ENCODE results near the gene BTBD9.

DNA sequence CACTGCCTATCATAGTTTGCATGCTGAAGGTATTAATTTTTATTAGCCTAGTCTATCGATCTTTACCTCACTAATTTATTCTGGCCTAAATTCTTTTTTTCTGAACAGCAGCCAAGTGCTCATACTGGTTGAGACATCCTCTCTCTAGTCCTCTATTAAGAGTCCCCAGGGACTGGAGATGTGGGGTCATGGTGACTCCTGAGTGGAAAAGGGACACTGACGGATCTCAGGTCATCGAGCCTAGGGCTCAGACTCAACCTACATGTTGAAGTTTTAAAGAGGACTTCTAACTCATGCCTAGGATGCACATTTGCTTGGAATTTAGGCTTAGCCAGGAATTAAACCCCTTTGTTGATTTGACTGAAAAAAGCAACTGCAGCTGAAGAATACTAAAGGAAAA lies 378.1 kb downstream of the BTBD9 start:
- no peak for TF ChIP-seq TCF7L2 (IDR thresholded peaks at IDR 0.05; ENCODE audit: low read depth, low read length)
- TF ChIP-seq, protein P1, sequence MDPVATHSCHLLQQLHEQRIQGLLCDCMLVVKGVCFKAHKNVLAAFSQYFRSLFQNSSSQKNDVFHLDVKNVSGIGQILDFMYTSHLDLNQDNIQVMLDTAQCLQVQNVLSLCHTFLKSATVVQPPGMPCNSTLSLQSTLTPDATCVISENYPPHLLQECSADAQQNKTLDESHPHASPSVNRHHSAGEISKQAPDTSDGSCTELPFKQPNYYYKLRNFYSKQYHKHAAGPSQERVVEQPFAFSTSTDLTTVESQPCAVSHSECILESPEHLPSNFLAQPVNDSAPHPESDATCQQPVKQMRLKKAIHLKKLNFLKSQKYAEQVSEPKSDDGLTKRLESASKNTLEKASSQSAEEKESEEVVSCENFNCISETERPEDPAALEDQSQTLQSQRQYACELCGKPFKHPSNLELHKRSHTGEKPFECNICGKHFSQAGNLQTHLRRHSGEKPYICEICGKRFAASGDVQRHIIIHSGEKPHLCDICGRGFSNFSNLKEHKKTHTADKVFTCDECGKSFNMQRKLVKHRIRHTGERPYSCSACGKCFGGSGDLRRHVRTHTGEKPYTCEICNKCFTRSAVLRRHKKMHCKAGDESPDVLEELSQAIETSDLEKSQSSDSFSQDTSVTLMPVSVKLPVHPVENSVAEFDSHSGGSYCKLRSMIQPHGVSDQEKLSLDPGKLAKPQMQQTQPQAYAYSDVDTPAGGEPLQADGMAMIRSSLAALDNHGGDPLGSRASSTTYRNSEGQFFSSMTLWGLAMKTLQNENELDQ (CRISPR knock-in tag; IDR thresholded peaks at IDR 0.05; ENCODE audit: borderline replicate concordance), result no peak
